K562 (cell line): Measurements from ENCODE around the gene TULP4. TPM values are rescaled to one million over a fixed set of nuclear protein-coding genes. Genes with fewer than 3 reads are reported as not detected.

Experiments
- ATAC-seq: fragments of 200-7000 bp; cut with Tn5 transposase; 3 replicates; pipeline ENCODE4 v1.9.1; 2020; ENCODE audit warnings: moderate library complexity
- BruUV-seq: library from RNA; stranded (reverse); fragments of 400-500 nt; replicated peaks from 2 replicates; lab custom pipeline; 2021; lab: Mats Ljungman, UMichigan
- CTCF ChIA-PET: fragments of 300-600 bp; formaldehyde crosslinking; extraction: SDS; loops from one replicate; lab custom pipeline; 2021; ENCODE audit warnings: low intra/inter-chr PET ratio; lab: Yijun Ruan, JAX
- POLR2A ChIA-PET: fragments of 300-600, 350-650 bp; sonication (Branson Sonifier 250); formaldehyde crosslinking; extraction: SDS; loops from one replicate; lab custom pipeline; 2021; ENCODE audit warnings: antibody characterized with exemption, inconsistent platforms; lab: Yijun Ruan, JAX
- DNase-seq, 4 experiments: peaks; one replicate each; pipeline versions ENCODE4 v3.0.0 to v3.0.0-alpha.2; 2011 to 2018; ENCODE audit warnings: low spot score in 3 of 4, mixed read lengths in 3 of 4; ENCODE audit errors: extremely low read depth in 1 of 4
- FAIRE-seq: peaks from 2 replicates; lab custom pipeline; 2011; peaks lifted over from hg19 to GRCh38; lab: Jason Lieb, UNC
- H2AFZ ChIP-seq: 2 replicates; pipeline ENCODE4 v1.6.0; 2011; ENCODE audit warnings: low read depth, low read length, control low read depth, inconsistent platforms
- H3K27ac ChIP-seq: fragments of 200-600 bp; 3 replicates; pipeline ENCODE4 v1.8.0; 2011; ENCODE audit warnings: low read depth, mild to moderate bottlenecking, control low read depth, inconsistent platforms, low read length, moderate library complexity, mixed read lengths; ENCODE audit errors: extremely low read depth
- H3K27me3 ChIP-seq, 2 experiments: fragments of 300-600 bp in 1 of 2; 2 replicates in 1 of 2; 3 replicates in 1 of 2; pipeline versions ENCODE4 v1.6.0 to v1.8.0; 2011; ENCODE audit warnings: inconsistent platforms in 2 of 2, low read length in 2 of 2, mild to moderate bottlenecking in 1 of 2, mixed read lengths in 1 of 2, moderate library complexity in 1 of 2; ENCODE audit not compliant: control insufficient read depth in 2 of 2, insufficient read depth in 2 of 2
- H3K36me3 ChIP-seq: fragments of 300-600 bp; 3 replicates; pipeline ENCODE4 v1.8.0; 2011; ENCODE audit warnings: mild to moderate bottlenecking, low read length, inconsistent platforms; ENCODE audit not compliant: control insufficient read depth, insufficient read depth
- H3K4me1 ChIP-seq, 2 experiments: fragments of 200-600 bp in 1 of 2; replicated peaks in 1 of 2; 2 replicates in 1 of 2; 3 replicates in 1 of 2; pipeline versions ENCODE4 v1.5.1 to v1.8.0; 2011; ENCODE audit warnings: inconsistent platforms in 2 of 2, low read length in 2 of 2, mild to moderate bottlenecking in 1 of 2, mixed read lengths in 1 of 2, moderate library complexity in 1 of 2; ENCODE audit not compliant: control insufficient read depth in 2 of 2, insufficient read depth in 2 of 2
- H3K4me2 ChIP-seq: 2 replicates; pipeline ENCODE4 v1.6.1; 2011; ENCODE audit warnings: low read length, control low read depth, inconsistent platforms, mixed read lengths; ENCODE audit not compliant: insufficient read depth
- H3K4me3 ChIP-seq: fragments of 200-600 bp; sonication (generic), shearing (Covaris generic); 2 replicates; pipeline ENCODE4 v1.5.1; 2016; ENCODE audit warnings: control low read depth, inconsistent platforms
- H3K79me2 ChIP-seq: fragments of 200-600 bp; 3 replicates; pipeline ENCODE4 v1.8.0; 2011; ENCODE audit warnings: low read length, inconsistent platforms; ENCODE audit not compliant: control insufficient read depth, insufficient read depth
- H3K9ac ChIP-seq, 2 experiments: 2 replicates each; pipeline versions ENCODE4 v1.6.0 to v1.6.1; 2011; ENCODE audit warnings: low read depth in 2 of 2, low read length in 2 of 2, control low read depth in 1 of 2, inconsistent platforms in 1 of 2, mild to moderate bottlenecking in 1 of 2, mixed read lengths in 1 of 2; ENCODE audit not compliant: insufficient read depth in 1 of 2
- H3K9me1 ChIP-seq: one replicate; pipeline ENCODE4 v1.6.0; 2011; ENCODE audit warnings: inconsistent platforms, mild to moderate bottlenecking, low read length, moderate library complexity; ENCODE audit not compliant: control insufficient read depth, insufficient read depth
- H3K9me3 ChIP-seq: replicated peaks from 2 replicates; pipeline ENCODE4 v1.5.1; 2011; ENCODE audit warnings: low read depth, low read length, inconsistent platforms; ENCODE audit not compliant: control insufficient read depth, insufficient read depth
- H4K20me1 ChIP-seq: replicated peaks from 2 replicates; pipeline ENCODE4 v1.6.1; 2011; ENCODE audit warnings: low read length, inconsistent platforms, mixed read lengths; ENCODE audit not compliant: control insufficient read depth, insufficient read depth
- BRD9 ChIP-seq: fragments of 450-650 bp; IDR thresholded peaks from 2 replicates; pipeline ENCODE4 v1.6.1; 2018; ENCODE audit warnings: low read depth; ENCODE audit not compliant: partially characterized antibody
- ERF ChIP-seq: fragments of 450-650 bp; formaldehyde crosslinking; IDR thresholded peaks from 2 replicates; pipeline ENCODE4 v1.4.0; 2020; ENCODE audit warnings: mild to moderate bottlenecking, mixed read lengths
- FOXM1 ChIP-seq, 2 experiments: fragments of 450-650 bp in 1 of 2; sonication (generic) in 1 of 2; formaldehyde crosslinking in 1 of 2; IDR thresholded peaks; 2 replicates each; pipeline versions ENCODE4 v1.6.1 to v1.9.0; 2017 to 2022; ENCODE audit warnings: low read depth in 2 of 2, mild to moderate bottlenecking in 2 of 2, missing genetic modification reagents in 1 of 2, moderate library complexity in 1 of 2
- GMEB1 ChIP-seq: fragments of 250-450 bp; sonication (Bioruptor Pico); IDR thresholded peaks from 2 replicates; pipeline ENCODE4 v1.4.0; 2020; ENCODE audit warnings: mild to moderate bottlenecking
- SNIP1 ChIP-seq: fragments of 450-650 bp; IDR thresholded peaks from 2 replicates; pipeline ENCODE4 v1.7.1; 2017; ENCODE audit warnings: low read depth, mild to moderate bottlenecking
- TEAD2 ChIP-seq: fragments of 450-650 bp; IDR thresholded peaks from 2 replicates; pipeline ENCODE4 v1.6.1; 2016; ENCODE audit warnings: missing genetic modification characterization, control low read depth, missing compliant biosample characterization
- ZNF282 ChIP-seq: sonication (generic); formaldehyde crosslinking; IDR thresholded peaks from 2 replicates; pipeline ENCODE4 v1.8.1; 2023; ENCODE audit warnings: missing genetic modification reagents
- WGBS: fragments of 100-300 bp; shearing (Covaris generic); methylation state at CpG from one replicate; pipeline ENCODE4 v1.1.6; 2016; ENCODE audit warnings: low coverage, mixed read lengths; ENCODE audit not compliant: insufficient coverage; ENCODE audit errors: missing lambda C conversion rate; 5-methylcytosine and 5-hydroxymethylcytosine counted together
- in situ Hi-C: fragments of 300-500 bp; cut with MboI; formaldehyde crosslinking; loops from 4 replicates; pipeline ENCODE4 v1.15.0; 2018; ENCODE audit warnings: inconsistent platforms, mixed read lengths
- intact Hi-C: fragments of 100-400 bp; cut with micrococcal nuclease; formaldehyde crosslinking; loops from 2 replicates; pipeline ENCODE4 v1.14.2; 2022
- polyA plus RNA-seq, 8 experiments: library from polyadenylated mRNA; depleted of rRNA in 4 of 8; stranded (reverse) in 5 of 8; unstranded in 3 of 8; fragments of >200 nt; fragmentation: Nextera tagmentation in 2 of 8; fragmentation: Illumina TruSeq in 1 of 8; extraction: Ambion mirVana in 2 of 8; extraction: Trizol in 1 of 8; gene quantifications; 2 replicates each; pipeline versions ENCODE4 v1.2.1 to v1.2.3, GENCODE V29; 2011 to 2014; ENCODE audit warnings: inconsistent platforms in 1 of 8, missing spikeins in 1 of 8
- total RNA-seq, 7 experiments: library from RNA; depleted of rRNA in 6 of 7; stranded (reverse); fragments of >200 nt in 6 of 7; fragmentation: Illumina TruSeq in 2 of 7; extraction: Trizol in 2 of 7; gene quantifications; 2 replicates each; pipeline versions ENCODE4 v1.2.1 to v1.2.3, GENCODE V29; 2011 to 2021; ENCODE audit warnings: low replicate concordance in 1 of 7
- TF ChIP-seq, protein P1 (sequence below), 2 experiments: fragments of 200-800 bp in 1 of 2; sonication (Bioruptor generic) in 1 of 2; sonication (generic) in 1 of 2; formaldehyde crosslinking in 1 of 2; IDR thresholded peaks in 1 of 2; conservative IDR thresholded peaks in 1 of 2; 2 replicates each; pipeline versions ENCODE4 v1.5.0 to v1.6.1; 2016 to 2020; ENCODE audit warnings: missing compliant biosample characterization in 1 of 2, missing genetic modification characterization in 1 of 2, missing genetic modification reagents in 1 of 2

TULP4 gene
- total and polyA plus RNA-seq, 9 of the 15 experiments (the other 6 are each of a cell fraction or from before 2014, with no cell fraction given): 1.2 to 50.4 (median 11.0) TPM

DNA sequence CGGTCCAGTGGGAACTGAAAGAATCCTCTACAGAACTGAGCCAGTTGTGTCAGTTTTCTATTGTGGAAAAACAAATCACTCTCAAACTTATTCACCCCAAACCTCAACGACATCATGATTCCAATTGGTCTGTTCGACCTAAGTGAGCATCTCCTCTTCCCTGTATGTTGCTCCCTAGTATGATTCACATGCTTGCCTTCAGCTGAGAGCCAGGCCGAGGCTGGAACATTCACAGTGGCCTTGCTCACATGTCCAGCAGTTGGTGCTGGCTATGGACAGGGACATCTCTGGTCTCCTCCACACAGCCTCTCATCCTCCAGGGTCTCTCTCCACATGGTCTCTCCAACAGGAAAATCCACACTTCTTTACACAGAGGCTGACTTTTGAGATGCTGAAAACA is 219.3 kb downstream of the TULP4 start:
- H3K9ac ChIP-seq: no peak overlapping the region
- POLR2A ChIA-PET: no interaction called here
- TF ChIP-seq ZNF282 (no peak), ERF (CRISPR knock-in tag) (no peak), SNIP1 (no peak), BRD9 (no peak), FOXM1 (IDR thresholded peaks at IDR 0.05; ENCODE audit: low read depth) (no peak), FOXM1 (CRISPR knock-in tag; IDR thresholded peaks at IDR 0.05; ENCODE audit: low read depth) (no peak), GMEB1 (no peak), TEAD2 (tag) (no peak)
- TF ChIP-seq, protein P1, sequence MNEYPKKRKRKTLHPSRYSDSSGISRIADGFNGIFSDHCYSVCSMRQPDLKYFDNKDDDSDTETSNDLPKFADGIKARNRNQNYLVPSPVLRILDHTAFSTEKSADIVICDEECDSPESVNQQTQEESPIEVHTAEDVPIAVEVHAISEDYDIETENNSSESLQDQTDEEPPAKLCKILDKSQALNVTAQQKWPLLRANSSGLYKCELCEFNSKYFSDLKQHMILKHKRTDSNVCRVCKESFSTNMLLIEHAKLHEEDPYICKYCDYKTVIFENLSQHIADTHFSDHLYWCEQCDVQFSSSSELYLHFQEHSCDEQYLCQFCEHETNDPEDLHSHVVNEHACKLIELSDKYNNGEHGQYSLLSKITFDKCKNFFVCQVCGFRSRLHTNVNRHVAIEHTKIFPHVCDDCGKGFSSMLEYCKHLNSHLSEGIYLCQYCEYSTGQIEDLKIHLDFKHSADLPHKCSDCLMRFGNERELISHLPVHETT (CRISPR knock-in tag; conservative IDR thresholded peaks at IDR 0.05 in 1 of 2, IDR thresholded peaks at IDR 0.05 in 1 of 2): no peak
- no peaks in the 10 kb centered on the region for H3K79me2 ChIP-seq
- ATAC-seq: no peak
- in situ Hi-C loops: no loop called here
- H3K27ac ChIP-seq: no peak overlapping the region
- BruUV-seq: no TSS peak
- H4K20me1 ChIP-seq: 0 out of 2 replicates have a peak, but pooled peaks cover 5% of the 10 kb centered on the region
- H3K4me2 ChIP-seq: no peak overlapping the region
- intact Hi-C loops: no loop called here
- no peak overlapping the region for H3K4me3 ChIP-seq
- CTCF ChIA-PET: no interaction called here
- no peak overlapping the region for H2AFZ ChIP-seq
- peaks cover 3% of the 10 kb centered on the region; the same call in 1 of the 2 replicates for H3K9me3 ChIP-seq
- H3K27me3 ChIP-seq: peaks cover 34 to 44% of the 10 kb centered on the region in 2 experiments
- FAIRE-seq: no peak
- 0% methylated on average over 4 of the region's 4 CpGs for WGBS
- no peak for DNase-seq
- H3K4me1 ChIP-seq: peaks cover 0 to 6% of the 10 kb centered on the region in 2 experiments; a peak in 4 of 5 replicates
- no peaks in the 10 kb centered on the region for H3K9me1 ChIP-seq
- H3K36me3 ChIP-seq: no peaks in the 10 kb centered on the region
